Stimulated activated CD4-positive, alpha-beta T cell treated with anti-CD3 and anti-CD28 coated beads, Interleukin-4, amount 100 ng/mL, for 48 hours (primary cell): ENCODE results near the gene LURAP1L.

Source experiments
- DNase-seq, 2 donors: peaks; one replicate each; pipeline ENCODE4 v3.0.0-alpha.2; 2020; ENCODE audit warnings: low read depth in 2 of 2

The LURAP1L gene

DNA sequence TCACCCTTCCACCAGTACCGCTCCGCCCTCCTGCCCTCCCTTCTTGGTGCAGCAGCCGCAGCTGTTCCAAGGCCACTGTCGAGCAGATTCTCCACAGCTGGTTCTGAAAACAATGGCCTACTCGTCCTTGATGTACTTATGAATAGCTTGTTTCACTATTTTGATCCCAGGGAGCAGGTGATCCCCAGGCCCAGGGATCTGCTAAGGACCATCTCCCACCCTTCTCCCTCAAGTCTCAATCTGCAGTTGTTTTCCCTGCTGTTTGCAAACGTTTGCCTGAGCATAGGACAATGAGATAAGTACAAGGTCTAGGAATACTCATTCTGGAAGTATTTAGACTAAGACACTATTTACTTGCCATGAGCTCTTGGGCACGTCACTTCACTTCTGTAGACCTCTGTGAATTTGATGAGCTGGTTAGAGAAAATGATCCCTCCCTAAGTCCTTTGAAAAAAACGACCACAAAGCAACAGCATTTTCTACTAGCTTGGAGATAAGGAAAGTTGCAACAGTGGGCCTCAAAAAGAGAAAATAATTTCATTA lies 1.8 kb downstream of the LURAP1L start:
- DNase-seq = no peak

DNA sequence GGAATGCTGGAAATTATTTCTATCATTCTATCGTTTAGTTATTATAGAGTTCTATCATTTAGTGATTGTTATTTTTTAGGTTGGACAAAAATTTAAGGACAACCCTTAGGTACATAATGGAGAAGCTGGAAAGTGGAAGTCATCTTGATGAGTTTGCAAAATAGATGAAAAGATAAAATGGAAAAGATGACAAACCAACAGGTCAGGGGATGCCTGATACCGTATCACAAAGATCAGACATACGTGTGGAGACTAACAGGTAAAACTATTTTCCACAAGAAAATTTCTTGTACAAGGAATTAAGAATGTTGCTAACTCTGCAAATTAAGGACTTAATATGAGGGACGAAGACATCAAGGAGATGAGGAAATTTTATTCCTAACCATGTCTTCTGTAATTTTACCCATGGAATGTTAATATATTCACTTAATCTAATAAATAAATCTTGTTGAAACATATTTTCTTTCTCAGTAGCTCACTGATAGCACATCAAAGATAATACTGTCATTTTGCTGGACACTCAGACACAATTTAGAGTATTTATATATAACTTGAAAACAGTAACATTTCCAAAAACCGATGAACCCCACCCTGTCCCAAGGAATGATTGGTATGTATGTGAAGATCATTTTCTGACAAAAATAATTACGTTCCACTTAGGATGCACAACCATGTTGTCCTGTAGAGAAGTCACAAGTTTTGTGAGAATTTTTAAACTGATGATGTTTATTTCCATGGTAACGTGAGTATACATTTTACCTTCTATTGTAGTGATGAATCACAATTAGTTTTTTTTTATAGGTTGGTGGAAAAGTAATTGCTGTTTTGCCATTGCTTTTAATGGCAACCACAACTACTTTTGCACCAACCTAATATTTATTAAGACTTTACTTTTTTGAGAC lies 2.6 kb downstream of the LURAP1L start:
- no peak for DNase-seq

DNA sequence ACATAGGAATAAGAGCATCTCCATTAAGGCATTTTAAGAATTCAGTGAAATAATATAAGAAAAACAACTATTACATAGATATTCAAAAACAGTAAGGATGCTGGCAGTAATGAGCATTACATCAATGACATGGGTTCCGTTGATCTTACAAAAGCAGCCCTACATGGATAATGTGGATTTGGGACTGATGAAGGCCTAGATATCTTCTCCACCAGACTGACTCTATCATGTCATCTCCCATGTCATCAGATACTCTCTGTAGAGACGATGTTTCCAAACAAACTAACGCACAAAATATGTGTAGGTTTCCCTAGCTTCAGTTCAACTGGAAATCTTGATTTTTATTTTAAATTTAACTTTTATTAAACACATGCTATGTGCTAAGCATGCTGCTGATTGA lies 3.6 kb downstream of the LURAP1L start:
- no peak for DNase-seq

DNA sequence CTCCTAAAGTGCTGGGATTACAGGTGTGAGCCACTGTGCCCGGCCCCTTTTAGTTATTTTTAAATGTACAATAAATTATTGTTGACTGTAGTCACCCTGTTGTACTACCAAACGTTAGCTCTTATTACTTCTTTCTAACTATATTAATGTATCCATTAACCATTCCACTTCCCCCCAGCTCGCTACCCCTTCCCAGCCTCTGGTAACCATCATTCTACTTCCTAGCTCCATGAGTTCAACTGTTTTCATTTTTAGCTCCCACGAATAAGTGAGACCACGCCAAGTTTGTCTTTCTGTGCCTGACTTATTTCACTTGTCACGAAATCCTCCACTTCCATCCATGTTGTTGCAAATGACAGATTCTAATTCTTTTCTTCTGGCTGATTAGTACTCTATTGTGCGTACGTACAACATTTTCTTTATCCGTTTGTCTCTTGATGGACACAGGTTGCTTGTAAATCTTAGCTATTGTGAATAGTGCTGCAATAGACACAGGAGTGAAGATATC lies 6.5 kb downstream of the LURAP1L start:
- DNase-seq = no peak

DNA sequence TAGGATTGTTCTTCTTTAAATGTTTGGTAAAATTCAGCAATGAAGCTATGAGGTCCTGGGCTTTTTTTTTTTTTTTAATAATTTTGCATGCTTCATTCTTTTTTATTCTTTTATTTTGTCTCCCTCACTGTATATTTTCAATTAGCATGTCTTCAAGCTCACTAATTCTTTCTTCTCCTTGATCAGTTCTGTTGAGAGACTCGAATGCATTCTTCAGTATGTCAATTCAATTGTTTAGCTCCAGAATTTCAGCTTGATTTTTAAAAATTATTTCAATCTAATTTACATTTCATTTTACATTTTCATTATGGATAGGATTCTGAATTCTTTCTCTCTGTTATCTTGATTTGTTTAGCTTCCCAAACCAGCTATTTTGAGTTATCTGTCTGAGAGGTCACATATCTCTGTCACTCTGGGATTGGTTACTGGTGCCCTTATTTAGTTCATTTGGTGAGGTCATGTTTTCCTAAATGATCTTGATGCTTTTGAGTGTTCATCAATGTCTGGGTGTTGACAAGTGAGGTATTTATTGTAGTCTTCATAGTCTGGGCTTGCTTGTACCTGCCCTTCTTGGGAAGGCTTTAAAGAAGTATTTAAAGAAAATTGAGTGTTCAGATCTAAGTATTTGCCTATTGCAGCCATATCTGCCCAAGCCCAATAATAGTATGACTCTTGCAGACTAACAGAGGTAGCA lies 9.1 kb downstream of the LURAP1L start:
- DNase-seq = no peak

DNA sequence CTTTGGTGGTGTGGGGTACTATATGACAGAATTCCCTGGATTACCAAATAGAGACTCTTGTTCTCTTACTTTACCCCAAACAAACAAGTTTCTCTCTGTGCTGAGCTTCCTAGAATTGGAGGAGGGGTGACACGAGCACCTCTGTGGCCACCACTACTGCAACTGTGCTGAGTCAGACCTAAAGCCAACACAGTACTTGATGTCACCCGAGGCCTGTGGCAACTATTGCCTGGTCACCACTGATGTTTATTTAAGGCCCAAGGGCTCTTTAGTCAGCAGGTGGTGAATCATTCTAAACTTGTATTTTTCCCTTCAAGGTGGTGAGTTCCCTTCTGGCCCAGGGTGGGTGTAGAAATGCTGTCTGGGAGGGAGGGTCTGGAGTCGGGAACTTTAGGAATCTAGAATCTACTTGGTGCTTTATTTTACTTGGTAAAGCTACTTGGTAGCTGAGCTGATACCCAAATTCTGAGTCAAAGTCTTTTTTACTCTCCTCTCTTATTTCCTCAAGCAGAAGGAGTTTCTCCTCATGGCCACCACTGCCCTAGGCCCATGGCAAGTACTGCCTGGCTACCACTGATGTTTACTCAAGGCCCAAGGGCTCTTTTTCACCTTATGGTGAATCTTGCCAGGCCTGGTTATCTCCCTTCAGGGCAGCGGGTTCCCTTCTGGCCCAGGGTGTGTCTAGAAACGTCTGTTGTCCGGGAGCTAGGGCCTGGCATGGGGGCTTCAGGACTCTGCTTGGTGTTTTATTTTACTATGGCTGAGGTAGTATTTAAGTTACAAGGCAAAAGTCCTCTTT lies 9.8 kb downstream of the LURAP1L start:
- no peak for DNase-seq

DNA sequence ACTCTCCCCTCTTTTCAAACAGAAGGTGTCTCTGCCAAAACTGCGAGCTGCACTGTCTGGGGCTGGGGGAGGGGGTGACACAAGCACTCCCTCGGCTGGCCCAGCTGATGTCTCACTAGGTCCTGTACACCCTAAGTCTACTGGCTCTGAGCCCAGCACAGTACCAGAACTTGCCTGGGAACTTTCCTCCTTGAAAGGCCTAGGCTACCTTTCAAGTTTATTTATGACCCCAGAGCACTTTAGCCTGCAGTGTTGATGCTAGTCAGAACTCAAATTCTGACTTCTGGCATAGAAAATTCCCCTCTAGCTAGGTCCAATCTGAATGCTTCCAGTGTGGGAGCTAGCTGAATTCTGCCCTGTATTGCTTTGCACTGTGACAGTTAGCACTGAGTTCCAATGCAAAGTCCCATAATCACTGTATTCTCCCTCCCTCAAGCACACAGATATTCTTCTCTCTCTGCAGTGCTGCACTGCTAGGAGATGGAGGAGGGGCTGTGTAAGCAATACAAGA lies 10.5 kb downstream of the LURAP1L start:
- no peak for DNase-seq

DNA sequence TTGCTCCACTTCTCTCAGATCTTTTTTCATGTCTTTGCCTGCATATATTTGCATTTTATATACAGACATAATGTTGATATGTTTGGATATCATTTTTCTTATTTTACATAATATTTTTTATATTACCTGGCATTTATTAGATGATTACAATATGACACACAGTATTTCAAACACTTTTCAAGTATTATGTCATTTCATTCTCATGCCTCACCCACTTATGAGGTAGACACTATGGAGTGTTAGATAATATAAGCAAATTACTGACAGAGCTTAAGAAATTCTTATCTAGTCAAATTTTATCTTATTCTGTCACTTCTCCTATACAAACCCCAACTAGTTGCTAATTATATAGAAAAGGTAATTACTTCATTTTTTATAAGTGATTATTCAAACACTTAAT lies 11.1 kb downstream of the LURAP1L start:
- DNase-seq = no peak

DNA sequence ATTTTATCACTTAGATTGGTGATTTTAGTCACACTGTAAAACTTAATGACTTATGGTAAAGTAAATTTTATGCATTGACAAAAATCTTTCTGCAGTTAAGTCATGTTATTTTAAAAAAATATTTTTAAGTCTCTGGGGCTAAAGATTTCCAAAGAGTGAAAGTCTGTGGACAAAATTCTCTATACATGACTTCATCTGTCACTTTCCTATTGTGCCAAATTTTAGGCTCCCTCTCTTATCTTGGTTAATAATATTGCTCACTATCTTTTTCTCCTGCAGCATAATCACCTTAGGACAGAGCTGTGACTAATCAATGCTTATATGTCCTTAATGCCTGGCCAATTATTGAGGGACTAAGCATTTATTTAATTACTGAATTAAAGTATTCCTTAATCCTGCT lies 15.2 kb downstream of the LURAP1L start:
- DNase-seq = no peak

DNA sequence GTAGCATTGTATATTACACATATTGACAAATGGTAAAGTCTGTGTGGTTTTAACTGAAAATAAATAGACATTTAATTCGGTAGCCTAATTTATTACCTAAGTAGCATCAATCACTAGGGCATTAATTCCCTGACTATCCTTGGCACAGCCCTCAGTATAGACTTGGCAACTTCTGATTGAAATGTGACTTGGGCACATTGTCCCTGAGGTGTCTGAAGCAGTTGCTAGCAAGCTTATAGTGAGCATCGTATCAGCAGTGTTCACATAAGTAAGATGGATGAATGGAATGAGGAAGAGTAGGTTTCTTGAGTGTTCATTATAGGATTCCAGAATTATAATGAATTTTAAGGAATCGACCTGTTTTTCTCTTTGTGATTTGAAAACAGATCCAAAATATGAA lies 16.1 kb downstream of the LURAP1L start:
- no peak for DNase-seq

DNA sequence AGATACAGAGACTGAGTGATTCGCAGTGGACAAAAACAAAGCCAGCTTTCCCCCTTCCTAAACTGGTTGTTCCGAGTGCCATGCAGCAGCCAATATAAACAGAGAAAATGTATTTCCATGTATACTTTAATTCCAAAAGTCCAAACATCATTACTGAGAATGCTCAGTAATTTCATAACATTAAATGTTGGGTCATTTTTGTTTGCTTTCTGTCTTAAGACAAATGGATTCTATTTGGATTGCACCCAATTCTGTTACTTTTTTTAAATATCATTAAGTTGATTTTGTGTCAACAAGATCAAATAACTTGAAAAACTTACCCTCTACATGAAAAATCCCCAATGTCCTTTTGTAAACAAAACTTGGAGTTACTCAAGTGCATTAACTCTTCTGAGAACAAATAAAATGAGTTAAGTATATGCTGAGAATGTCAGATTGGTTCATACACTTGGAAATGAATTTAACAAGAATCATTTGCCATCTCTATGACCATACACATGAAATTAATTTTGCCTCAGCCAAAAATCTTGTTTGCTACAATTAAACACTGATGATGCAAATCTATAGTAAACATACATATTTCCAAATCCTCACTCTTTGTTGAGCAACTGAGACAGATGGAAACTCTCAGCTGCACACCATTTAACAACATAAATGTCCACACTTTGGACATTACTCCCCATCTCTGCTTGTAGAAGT lies 19.4 kb downstream of the LURAP1L start:
- DNase-seq = no peak

DNA sequence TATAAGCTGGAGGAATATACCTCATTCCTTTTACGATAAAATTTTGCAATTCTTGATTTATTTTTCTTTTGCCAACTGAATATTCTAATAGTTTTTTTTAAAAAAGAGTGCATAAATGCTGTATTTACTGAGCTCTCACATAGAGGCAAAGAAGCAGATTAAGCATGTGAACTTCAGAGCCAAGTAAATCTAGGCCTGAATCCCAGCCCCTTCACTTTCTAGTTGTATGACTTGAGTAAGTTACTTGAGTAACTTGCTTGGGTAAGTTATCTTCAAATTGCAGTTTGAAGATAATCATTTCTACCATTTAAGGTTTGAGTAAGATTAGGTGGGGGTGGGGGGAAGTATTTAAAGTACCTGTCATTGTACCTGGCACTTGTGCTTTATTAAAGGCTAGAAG lies 21.8 kb downstream of the LURAP1L start:
- DNase-seq = no peak

DNA sequence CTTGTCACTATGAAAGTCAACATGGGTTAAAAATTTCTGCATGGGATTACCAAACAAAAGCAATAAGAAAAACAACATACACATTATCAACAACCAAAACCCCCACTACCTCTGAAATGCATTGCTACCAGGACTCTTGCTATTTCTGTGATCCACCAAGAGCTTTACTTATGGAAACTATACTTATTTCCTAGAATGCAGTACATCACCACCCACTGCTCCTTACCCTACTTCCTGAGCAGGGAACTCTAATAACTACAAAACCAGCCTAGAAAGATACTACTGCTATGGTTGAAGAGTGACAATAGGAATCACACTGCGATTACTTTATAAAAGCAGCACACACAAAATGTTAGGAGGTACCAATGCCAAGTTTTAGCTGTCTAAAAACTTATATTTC lies 22.2 kb downstream of the LURAP1L start:
- no peak for DNase-seq

DNA sequence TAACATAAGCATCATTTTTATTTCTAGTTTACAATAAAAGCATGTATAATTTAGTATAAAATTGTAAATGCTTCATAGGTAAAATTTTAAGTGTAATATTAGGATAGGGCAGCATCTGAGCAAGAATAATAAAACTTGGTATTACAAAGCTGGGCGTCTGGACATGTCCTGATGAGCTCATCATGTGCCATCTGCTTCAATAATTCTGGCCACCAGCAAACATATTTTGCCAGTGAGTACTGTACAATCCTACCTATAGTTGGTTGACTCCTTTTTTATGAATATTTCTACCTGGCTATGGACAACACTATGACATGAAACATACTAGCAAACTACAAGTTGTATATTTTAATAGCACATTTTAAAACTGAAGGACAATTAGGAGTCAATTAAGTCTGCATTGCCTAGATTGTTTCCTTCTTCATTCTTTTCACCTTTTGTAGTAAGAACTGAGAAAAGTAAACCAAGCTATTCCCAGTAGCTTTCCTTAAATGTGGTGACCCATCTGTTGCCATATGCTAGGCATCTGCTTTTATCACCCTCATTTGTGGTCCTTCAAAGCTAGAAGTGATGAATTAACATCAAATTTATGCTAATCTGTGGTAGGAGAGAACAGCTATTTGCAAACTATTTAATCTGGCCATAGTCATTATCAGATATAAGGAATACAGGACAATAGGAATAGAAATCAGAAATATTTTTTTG lies 23.4 kb downstream of the LURAP1L start:
- no peak for DNase-seq

DNA sequence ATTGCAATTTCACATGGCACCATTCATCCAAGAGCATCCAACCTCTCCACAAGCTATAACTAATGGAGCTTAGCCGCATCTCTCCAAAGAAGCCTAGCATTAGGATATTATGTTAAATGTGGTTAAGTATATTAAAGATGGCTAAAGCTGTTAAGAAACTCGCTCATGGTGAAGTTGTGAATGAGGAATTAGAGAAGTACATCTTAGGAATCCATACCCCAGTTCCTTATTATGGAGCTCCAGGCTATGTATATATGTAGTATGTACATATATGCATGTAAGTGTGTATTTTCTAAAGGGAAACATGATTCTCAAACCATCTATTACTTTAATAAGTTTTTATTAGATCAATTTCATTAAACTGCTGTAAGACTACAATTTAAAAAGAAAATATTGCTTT lies 26.4 kb downstream of the LURAP1L start:
- DNase-seq = no peak

DNA sequence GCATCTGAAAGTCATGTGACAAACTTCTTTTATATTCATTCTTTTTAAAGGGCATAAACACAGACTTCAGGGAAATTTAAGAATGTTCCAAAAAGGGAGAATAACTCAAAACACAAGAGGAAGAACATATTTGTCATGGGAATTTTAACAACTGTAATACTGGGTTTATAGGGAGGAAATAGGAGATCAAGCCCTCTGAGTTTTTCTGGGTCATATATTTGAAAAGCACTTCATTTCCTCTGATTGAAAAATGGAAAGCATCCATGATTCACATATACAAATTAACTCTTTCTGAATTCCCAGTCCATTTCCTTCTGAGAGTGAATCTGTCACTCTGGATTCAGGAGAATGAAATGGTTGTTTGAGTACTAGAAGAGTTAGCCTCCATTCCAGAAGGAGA lies 26.8 kb downstream of the LURAP1L start:
- DNase-seq = no peak

DNA sequence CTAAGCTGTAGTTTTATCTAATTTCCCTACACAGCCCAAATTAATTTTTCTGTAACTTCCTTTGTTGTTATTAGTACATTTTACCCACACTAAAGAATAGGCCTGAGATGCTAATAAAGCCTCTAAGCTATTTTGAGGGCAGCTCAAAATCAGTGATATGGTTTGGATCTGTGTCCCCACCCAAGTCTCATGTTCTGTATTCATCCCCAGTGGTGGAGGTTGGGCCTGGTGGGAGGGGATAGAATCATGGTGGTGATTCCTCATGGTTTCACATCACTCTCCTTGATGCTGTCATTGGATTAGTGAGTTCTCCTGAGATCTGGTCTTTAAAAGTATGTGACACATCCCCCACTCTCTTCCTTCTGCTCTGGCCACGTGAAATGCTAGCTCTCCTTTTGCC lies 27.3 kb downstream of the LURAP1L start:
- no peak for DNase-seq

DNA sequence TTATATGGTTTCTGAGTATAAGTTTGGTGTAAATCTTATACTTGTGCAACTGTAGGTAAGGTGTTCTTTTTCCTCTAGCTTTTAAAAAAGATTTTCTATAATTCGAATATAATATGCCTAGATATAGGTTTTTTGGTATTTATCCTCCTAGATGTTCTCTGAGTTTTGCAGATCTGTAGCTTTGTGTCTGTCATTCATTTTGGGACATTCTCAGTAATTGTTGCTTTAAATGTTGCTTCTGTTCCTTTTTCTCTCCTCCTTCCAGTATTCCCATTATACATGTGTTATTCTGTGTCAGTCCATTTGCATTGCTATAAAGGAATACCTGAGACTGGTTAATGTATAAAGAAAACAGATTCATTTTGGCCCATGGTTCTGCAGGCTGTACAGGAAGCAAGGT lies 33.7 kb downstream of the LURAP1L start:
- no peak for DNase-seq

DNA sequence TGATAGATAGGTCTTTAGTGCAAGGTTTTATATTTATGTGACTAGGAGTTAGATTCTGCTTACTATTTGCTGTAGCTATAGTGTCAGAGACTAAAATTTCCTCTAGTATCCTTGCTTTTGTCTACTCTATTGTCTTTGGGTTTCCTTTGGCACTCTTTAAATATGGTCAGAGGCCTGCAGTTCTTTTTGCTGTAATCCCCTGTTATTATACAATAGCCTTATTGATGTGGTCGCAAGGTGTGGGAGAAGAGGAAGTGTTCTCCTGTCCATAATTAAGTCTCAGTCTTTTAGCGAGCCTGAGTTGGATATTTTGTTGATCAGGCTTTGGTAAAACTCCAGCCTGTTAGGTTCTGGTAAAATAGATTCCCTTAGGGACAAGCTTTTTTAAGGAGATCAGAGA lies 34.9 kb downstream of the LURAP1L start:
- DNase-seq = no peak

DNA sequence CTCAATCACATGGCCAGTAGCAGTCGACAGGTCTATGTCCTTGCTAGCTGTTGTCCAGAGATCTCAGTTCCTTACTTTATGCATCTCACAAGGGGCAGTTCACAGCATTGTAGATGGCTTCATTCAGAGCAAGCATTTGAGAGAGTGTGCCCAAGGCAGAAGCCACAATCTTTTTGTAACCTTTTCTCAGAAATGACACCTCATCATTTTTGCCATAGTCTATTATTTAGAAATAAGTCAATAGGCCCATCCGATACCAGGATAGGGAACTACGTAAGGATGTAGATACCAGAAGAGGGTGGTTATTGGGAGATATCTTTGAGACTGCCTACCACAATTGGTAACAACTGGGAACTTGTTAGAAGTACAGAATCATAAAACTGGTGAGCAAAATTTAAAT lies 37.1 kb downstream of the LURAP1L start:
- no peak for DNase-seq

DNA sequence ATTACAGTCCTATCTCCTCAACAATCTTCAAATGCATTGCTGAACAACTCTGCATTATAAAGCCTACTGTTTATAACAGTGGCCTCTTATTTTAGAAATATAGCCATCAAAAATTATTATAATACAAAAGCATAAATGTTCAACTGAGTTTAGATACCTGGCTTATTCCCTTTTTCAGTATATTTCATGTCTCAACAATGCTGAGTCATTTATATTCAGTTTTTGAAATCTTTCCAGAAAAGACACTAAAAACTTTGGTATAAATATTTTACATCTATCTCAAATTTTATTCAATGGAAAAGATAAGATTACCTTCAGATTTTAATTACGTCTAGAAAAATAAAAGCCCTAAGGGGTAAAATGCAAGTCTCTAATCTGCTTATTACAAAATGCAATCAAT lies 37.9 kb downstream of the LURAP1L start:
- DNase-seq = no peak
